ENCODE data around the gene PLXNC1.
A peak's percentile ranks its signal among the peaks of the same experiment; 100 is the strongest.

PLXNC1 gene

GRCh38 chr12:94133964-94134795 is 14.2 kb upstream of the PLXNC1 start:
- no peak for DNase-seq (ENCODE audit: low read depth in 2 of 2)

- no peak for DNase-seq (ENCODE audit: low read depth in 2 of 2)
These were observed 12.5 kb upstream of the PLXNC1 start for GRCh38 chr12:94135896-94136295.

- DNase-seq (ENCODE audit: low read depth in 2 of 2) = no peak
These were observed 8.6 kb upstream of the PLXNC1 start for GRCh38 chr12:94139816-94140215.

- no peak for DNase-seq (ENCODE audit: low read depth in 2 of 2)
These were observed 7.8 kb upstream of the PLXNC1 start for GRCh38 chr12:94140556-94140955.

- no peak for DNase-seq (ENCODE audit: low read depth in 2 of 2)
These were observed 7.2 kb upstream of the PLXNC1 start for GRCh38 chr12:94141004-94141764.

GRCh38 chr12:94141892-94142291 is 6.5 kb upstream of the PLXNC1 start:
- DNase-seq (ENCODE audit: low read depth in 2 of 2) = no peak

- no peak for DNase-seq (ENCODE audit: low read depth in 2 of 2)
These were observed 4.9 kb upstream of the PLXNC1 start for GRCh38 chr12:94143438-94143837.

GRCh38 chr12:94143951-94144350 is 4.4 kb upstream of the PLXNC1 start:
- no peak for DNase-seq (ENCODE audit: low read depth in 2 of 2)

GRCh38 chr12:94144781-94145180 is 3.6 kb upstream of the PLXNC1 start:
- no peak for DNase-seq (ENCODE audit: low read depth in 2 of 2)

- no peak for DNase-seq (ENCODE audit: low read depth in 2 of 2)
These were observed 3.0 kb upstream of the PLXNC1 start for GRCh38 chr12:94145191-94145983.

- no peak for DNase-seq (ENCODE audit: low read depth in 2 of 2)
These were observed 2.0 kb upstream of the PLXNC1 start for GRCh38 chr12:94146166-94146936.

GRCh38 chr12:94147387-94147990 is 888 bp upstream of the PLXNC1 start:
- no peak for DNase-seq (ENCODE audit: low read depth in 2 of 2)

- DNase-seq (ENCODE audit: low read depth in 2 of 2) = no peak
These were observed 352 bp downstream of the PLXNC1 start for GRCh38 chr12:94148739-94149118.

- DNase-seq (ENCODE audit: low read depth in 2 of 2) = no peak
These were observed 873 bp downstream of the PLXNC1 start for GRCh38 chr12:94149119-94149780.

GRCh38 chr12:94149781-94150239 is 1.4 kb downstream of the PLXNC1 start:
- DNase-seq (ENCODE audit: low read depth in 2 of 2) = no peak

- DNase-seq (ENCODE audit: low read depth in 2 of 2) = peak in 1 of 2 donors; percentile 10
These were observed 2.1 kb downstream of the PLXNC1 start for GRCh38 chr12:94150240-94151121.

- DNase-seq (ENCODE audit: low read depth in 2 of 2) = no peak
These were observed 3.2 kb downstream of the PLXNC1 start for GRCh38 chr12:94151582-94151981.

- DNase-seq (ENCODE audit: low read depth in 2 of 2) = no peak
These were observed 4.1 kb downstream of the PLXNC1 start for GRCh38 chr12:94152292-94153078.

GRCh38 chr12:94157181-94157580 is 8.8 kb downstream of the PLXNC1 start:
- no peak for DNase-seq (ENCODE audit: low read depth in 2 of 2)
